ENCODE data around the gene AURKB.

AURKB gene

GRCh38 chr17:8249621-8250500, 39.5 kb upstream of the AURKB start:
- no peak for TF ChIP-seq CTCF (IDR thresholded peaks at IDR 0.05)

GRCh38 chr17:8248751-8249607, 38.6 kb upstream of the AURKB start, which contains the start of gene PFAS:
Gene PFAS (plus strand): TSS chr17:8249289. CDS start chr17:8253938, 4,649 bp downstream.
- TF ChIP-seq CTCF (IDR thresholded peaks at IDR 0.05) = no peak

- TF ChIP-seq CTCF (IDR thresholded peaks at IDR 0.05) = no peak
Measured at GRCh38 chr17:8244768-8245167, 34.4 kb upstream of the AURKB start.

GRCh38 chr17:8243827-8244226, 33.5 kb upstream of the AURKB start:
- no peak for TF ChIP-seq CTCF (IDR thresholded peaks at IDR 0.05)

- TF ChIP-seq CTCF (IDR thresholded peaks at IDR 0.05) = no peak
Measured at GRCh38 chr17:8237886-8238285, 27.5 kb upstream of the AURKB start.

GRCh38 chr17:8237175-8237574, 26.8 kb upstream of the AURKB start:
- no peak for TF ChIP-seq CTCF (IDR thresholded peaks at IDR 0.05)

GRCh38 chr17:8235676-8236075, 25.3 kb upstream of the AURKB start:
- no peak for TF ChIP-seq CTCF (IDR thresholded peaks at IDR 0.05)
